ENCODE data around the gene RBM48. TPM values are rescaled to one million over a fixed set of nuclear protein-coding genes. Genes with fewer than 3 reads are reported as not detected.

RBM48 gene
- total and polyA plus RNA-seq, 2 of the 8 experiments (the other 6 are each of a cell fraction or from before 2014, with no cell fraction given): 4.3 to 8.6 TPM

DNA sequence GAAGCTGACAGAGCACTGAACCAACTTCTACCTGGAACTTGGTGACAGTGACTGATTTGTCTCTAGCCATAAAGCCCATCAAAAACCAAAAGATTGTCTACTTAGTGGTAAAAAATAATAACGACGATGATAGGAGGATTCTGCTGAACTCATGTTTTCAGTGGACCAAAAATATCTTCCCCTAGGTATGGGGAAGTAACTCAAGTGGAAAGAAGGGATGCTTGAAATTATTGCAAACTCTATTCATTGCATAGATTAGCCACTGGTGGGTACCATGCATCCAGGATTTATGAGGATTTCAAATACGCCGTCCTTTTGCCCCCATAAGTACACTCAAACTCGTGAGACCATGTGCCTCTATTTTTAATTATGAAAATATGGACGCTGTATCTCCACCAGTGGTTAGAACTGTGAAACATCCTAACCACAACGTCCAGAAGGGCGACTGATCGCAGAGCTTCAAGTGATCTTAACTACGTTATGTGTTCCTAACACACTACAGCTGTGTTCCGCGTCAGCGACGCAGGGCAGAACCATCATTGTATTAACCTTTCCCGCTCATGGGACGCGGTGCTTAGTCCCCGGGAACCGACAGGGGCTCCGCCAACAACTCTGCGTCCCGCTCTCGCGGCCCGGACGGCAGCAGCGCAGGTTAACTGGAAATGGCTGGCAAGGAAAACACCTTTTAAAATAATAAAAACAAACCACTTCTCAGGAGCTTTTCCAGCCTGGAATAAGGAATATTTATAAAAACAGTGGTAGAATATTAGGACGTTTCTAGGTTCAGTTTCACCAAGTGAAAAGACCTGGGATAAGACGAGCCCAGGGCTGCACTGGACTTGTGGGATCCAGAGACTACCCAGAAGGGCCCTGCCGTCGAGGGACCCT lies 1.1 kb upstream of the RBM48 start (continued):
- TF ChIP-seq EZH2 (IDR thresholded peaks at IDR 0.05; ENCODE audit: low read depth, low read length, severe bottlenecking) (no peak), NANOG (IDR thresholded peaks at IDR 0.05; ENCODE audit: insufficient read depth, low read depth, low read length, poor library complexity, severe bottlenecking) (no peak), SP2 (IDR thresholded peaks at IDR 0.05; ENCODE audit: low read length) (no peak), SIX5 (IDR thresholded peaks at IDR 0.05; ENCODE audit: low read depth, low read length) (no peak), PHF8 (conservative IDR thresholded peaks at IDR 0.05; ENCODE audit: low read depth, low read length) (peak; percentile 17; the same call in 1 of the 2 replicates)
- TF ChIP-seq, protein P1, sequence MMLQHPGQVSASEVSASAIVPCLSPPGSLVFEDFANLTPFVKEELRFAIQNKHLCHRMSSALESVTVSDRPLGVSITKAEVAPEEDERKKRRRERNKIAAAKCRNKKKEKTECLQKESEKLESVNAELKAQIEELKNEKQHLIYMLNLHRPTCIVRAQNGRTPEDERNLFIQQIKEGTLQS (IDR thresholded peaks at IDR 0.05; ENCODE audit: insufficient read depth, low read depth, low read length): no peak
- TF ChIP-seq, protein P2, sequence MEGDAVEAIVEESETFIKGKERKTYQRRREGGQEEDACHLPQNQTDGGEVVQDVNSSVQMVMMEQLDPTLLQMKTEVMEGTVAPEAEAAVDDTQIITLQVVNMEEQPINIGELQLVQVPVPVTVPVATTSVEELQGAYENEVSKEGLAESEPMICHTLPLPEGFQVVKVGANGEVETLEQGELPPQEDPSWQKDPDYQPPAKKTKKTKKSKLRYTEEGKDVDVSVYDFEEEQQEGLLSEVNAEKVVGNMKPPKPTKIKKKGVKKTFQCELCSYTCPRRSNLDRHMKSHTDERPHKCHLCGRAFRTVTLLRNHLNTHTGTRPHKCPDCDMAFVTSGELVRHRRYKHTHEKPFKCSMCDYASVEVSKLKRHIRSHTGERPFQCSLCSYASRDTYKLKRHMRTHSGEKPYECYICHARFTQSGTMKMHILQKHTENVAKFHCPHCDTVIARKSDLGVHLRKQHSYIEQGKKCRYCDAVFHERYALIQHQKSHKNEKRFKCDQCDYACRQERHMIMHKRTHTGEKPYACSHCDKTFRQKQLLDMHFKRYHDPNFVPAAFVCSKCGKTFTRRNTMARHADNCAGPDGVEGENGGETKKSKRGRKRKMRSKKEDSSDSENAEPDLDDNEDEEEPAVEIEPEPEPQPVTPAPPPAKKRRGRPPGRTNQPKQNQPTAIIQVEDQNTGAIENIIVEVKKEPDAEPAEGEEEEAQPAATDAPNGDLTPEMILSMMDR (IDR thresholded peaks at IDR 0.05; ENCODE audit: control extremely low read depth in 1 of 3, insufficient read depth in 1 of 3, low read depth in 1 of 3, low read length in 3 of 3): no peak
- TF ChIP-seq, protein P3, sequence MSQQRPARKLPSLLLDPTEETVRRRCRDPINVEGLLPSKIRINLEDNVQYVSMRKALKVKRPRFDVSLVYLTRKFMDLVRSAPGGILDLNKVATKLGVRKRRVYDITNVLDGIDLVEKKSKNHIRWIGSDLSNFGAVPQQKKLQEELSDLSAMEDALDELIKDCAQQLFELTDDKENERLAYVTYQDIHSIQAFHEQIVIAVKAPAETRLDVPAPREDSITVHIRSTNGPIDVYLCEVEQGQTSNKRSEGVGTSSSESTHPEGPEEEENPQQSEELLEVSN (IDR thresholded peaks at IDR 0.05): peak; percentile 65

Measured in H1 (cell line).